ENCODE data around the gene TBC1D5.
"Not testable (repeated sequence)": the region's sequence is repeated elsewhere in the genome, so short reads cannot be mapped to it uniquely, and the experiment has no call there.

The TBC1D5 gene

GRCh38 chr3:17640466-17640865, 102.0 kb downstream of the TBC1D5 start:
- no peak for DNase-seq

- peak; percentile 34 for DNase-seq
These were observed 102.7 kb downstream of the TBC1D5 start for GRCh38 chr3:17639765-17640164.

GRCh38 chr3:17639257-17639656, 103.2 kb downstream of the TBC1D5 start:
- no peak for DNase-seq

GRCh38 chr3:17638356-17638755, 104.1 kb downstream of the TBC1D5 start:
- DNase-seq, result no peak

GRCh38 chr3:17635675-17636074, 106.8 kb downstream of the TBC1D5 start:
- DNase-seq, result not testable (repeated sequence)

- no peak for DNase-seq
These were observed 107.5 kb downstream of the TBC1D5 start for GRCh38 chr3:17634964-17635363.

GRCh38 chr3:17634201-17634600, 108.2 kb downstream of the TBC1D5 start:
- DNase-seq, result no peak

- no peak for DNase-seq
These were observed 109.9 kb downstream of the TBC1D5 start for GRCh38 chr3:17632401-17633100.

GRCh38 chr3:17631609-17632008, 110.8 kb downstream of the TBC1D5 start:
- DNase-seq, result no peak

- no peak for DNase-seq
These were observed 113.0 kb downstream of the TBC1D5 start for GRCh38 chr3:17629400-17629799.

- no peak for DNase-seq
These were observed 116.0 kb downstream of the TBC1D5 start for GRCh38 chr3:17626395-17626794.

- DNase-seq, result no peak
These were observed 117.3 kb downstream of the TBC1D5 start for GRCh38 chr3:17625133-17625532.

- no peak for DNase-seq
These were observed 119.0 kb downstream of the TBC1D5 start for GRCh38 chr3:17623464-17623863.

- DNase-seq, result no peak
These were observed 122.5 kb downstream of the TBC1D5 start for GRCh38 chr3:17619968-17620367.

- DNase-seq, result not testable (repeated sequence)
These were observed 129.4 kb downstream of the TBC1D5 start for GRCh38 chr3:17613017-17613416.

GRCh38 chr3:17607905-17608304, 134.5 kb downstream of the TBC1D5 start:
- no peak for DNase-seq

GRCh38 chr3:17605934-17606333, 136.5 kb downstream of the TBC1D5 start:
- DNase-seq, result no peak

GRCh38 chr3:17605032-17605431, 137.4 kb downstream of the TBC1D5 start:
- DNase-seq, result peak; percentile 63

- DNase-seq, result peak; percentile 13
These were observed 140.3 kb downstream of the TBC1D5 start for GRCh38 chr3:17602126-17602525.

GRCh38 chr3:17592956-17593355, 149.5 kb downstream of the TBC1D5 start:
- no peak for DNase-seq

GRCh38 chr3:17590465-17590864, 152.0 kb downstream of the TBC1D5 start:
- DNase-seq, result no peak

GRCh38 chr3:17589888-17590287, 152.5 kb downstream of the TBC1D5 start:
- no peak for DNase-seq

GRCh38 chr3:17588422-17588821, 154.0 kb downstream of the TBC1D5 start:
- no peak for DNase-seq

- no peak for DNase-seq
These were observed 156.8 kb downstream of the TBC1D5 start for GRCh38 chr3:17585394-17586325.

Measured in kidney glomerular epithelial cell (primary cell).